NCI-H748 treated with DMSO at 0.1 percent for 48 hours (cell line): ENCODE results near the gene U2AF1L4.
A peak's percentile ranks its signal among the peaks of the same experiment; 100 is the strongest.

Experiments
- DNase-seq: peaks from one replicate; lab custom pipeline; 2025; lab: John Stamatoyannopoulos, UW

The U2AF1L4 gene

GRCh38 chr19:35757231-35757748 lies 12.1 kb upstream of the U2AF1L4 start:
- no peak for DNase-seq

GRCh38 chr19:35756377-35757230 lies 11.4 kb upstream of the U2AF1L4 start, which contains the start of gene HSPB6:
Gene HSPB6, minus strand, starts transcription at chr19:35757029. Its CDS starts 21 bp downstream, at chr19:35757008.
- DNase-seq = no peak

- DNase-seq = no peak
Measured at GRCh38 chr19:35755550-35756376, 10.5 kb upstream of the U2AF1L4 start.

GRCh38 chr19:35755131-35755549 lies 9.9 kb upstream of the U2AF1L4 start:
- no peak for DNase-seq

GRCh38 chr19:35754370-35755130 lies 9.3 kb upstream of the U2AF1L4 start:
- DNase-seq = no peak

- DNase-seq = no peak
Measured at GRCh38 chr19:35753634-35754369, 8.6 kb upstream of the U2AF1L4 start.

GRCh38 chr19:35752746-35753350 lies 7.6 kb upstream of the U2AF1L4 start:
- no peak for DNase-seq

GRCh38 chr19:35751839-35752745 lies 6.9 kb upstream of the U2AF1L4 start:
- no peak for DNase-seq

- no peak for DNase-seq
Measured at GRCh38 chr19:35750167-35750566, 4.9 kb upstream of the U2AF1L4 start.

GRCh38 chr19:35748106-35749020 lies 3.1 kb upstream of the U2AF1L4 start, which contains the start of gene LIN37:
Gene LIN37, plus strand, starts transcription at chr19:35748576. Its CDS starts 149 bp downstream, at chr19:35748725.
- peak; percentile 99 for DNase-seq

GRCh38 chr19:35746531-35746930 lies 1.3 kb upstream of the U2AF1L4 start:
- DNase-seq = no peak

- no peak for DNase-seq
Measured at GRCh38 chr19:35746087-35746462, 857 bp upstream of the U2AF1L4 start.

GRCh38 chr19:35744430-35745327 lies 539 bp downstream of the U2AF1L4 start:
- DNase-seq = peak; percentile 96

- no peak for DNase-seq
Measured at GRCh38 chr19:35743640-35744429, 1.4 kb downstream of the U2AF1L4 start.

- DNase-seq = no peak
Measured at GRCh38 chr19:35742121-35742724, 3.0 kb downstream of the U2AF1L4 start, which contains the start of gene IGFLR1. Gene IGFLR1, minus strand, starts transcription at chr19:35742452. Its CDS starts 1,272 bp downstream, at chr19:35741180.

- peak; percentile 69 for DNase-seq
Measured at GRCh38 chr19:35741203-35741515, 4.1 kb downstream of the U2AF1L4 start.
